HG02938 (cell line): ENCODE results near the gene PTPN6.

Experiments used
- ATAC-seq: cut with Tn5 transposase; IDR thresholded peaks from one replicate; pipeline ENCODE4 v1.9.1; 2021; ENCODE audit warnings: mild to moderate bottlenecking, moderate library complexity; ENCODE audit not compliant: unreplicated experiment

PTPN6 gene

DNA sequence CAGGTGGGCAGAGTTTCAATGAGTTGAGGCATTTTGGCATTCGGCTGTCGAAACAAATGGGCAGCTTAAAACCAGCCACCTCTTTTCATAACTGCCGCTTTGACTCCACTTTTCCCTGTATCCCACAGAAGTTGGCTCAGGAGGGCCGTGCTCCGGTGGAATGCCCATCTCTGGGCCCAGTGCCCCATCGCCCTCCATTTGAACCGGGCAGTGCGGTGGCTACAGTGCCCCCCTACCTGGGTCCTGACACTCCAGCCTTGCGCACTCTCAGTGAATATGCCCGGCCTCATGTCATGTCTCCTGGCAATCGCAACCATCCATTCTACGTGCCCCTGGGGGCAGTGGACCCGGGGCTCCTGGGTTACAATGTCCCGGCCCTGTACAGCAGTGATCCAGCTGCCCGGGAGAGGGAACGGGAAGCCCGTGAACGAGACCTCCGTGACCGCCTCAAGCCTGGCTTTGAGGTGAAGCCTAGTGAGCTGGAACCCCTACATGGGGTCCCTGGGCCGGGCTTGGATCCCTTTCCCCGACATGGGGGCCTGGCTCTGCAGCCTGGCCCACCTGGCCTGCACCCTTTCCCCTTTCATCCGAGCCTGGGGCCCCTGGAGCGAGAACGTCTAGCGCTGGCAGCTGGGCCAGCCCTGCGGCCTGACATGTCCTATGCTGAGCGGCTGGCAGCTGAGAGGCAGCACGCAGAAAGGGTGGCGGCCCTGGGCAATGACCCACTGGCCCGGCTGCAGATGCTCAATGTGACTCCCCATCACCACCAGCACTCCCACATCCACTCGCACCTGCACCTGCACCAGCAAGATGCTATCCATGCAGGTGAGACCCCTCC is 12.6 kb upstream of the PTPN6 start:
- ATAC-seq: no peak

- ATAC-seq: no peak
Measured at GRCh38 chr12:6939191-6939540, 12.0 kb upstream of the PTPN6 start.

GRCh38 chr12:6941267-6941666 is 9.9 kb upstream of the PTPN6 start:
- no peak for ATAC-seq

GRCh38 chr12:6941782-6942181 is 9.4 kb upstream of the PTPN6 start:
- no peak for ATAC-seq

DNA sequence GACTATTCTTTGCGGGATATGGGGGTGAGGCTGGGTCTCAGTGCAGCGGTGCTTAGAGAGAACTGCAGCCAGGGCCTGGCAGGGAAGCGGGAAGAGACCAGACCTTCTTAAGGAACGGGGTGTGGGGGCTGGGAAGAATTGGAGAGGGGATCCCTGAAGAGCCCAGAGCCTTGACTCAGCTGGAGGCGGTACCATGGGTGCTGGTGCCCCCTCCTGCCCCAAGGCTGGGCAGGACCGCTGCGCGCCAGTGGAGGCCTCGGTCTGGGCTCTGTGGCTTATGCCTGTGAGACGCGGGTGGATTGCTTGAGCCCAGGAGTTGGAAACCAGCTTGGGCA is 8.9 kb upstream of the PTPN6 start:
- no peak for ATAC-seq

GRCh38 chr12:6943389-6943721 is 7.8 kb upstream of the PTPN6 start:
- ATAC-seq: peak; percentile 30

DNA sequence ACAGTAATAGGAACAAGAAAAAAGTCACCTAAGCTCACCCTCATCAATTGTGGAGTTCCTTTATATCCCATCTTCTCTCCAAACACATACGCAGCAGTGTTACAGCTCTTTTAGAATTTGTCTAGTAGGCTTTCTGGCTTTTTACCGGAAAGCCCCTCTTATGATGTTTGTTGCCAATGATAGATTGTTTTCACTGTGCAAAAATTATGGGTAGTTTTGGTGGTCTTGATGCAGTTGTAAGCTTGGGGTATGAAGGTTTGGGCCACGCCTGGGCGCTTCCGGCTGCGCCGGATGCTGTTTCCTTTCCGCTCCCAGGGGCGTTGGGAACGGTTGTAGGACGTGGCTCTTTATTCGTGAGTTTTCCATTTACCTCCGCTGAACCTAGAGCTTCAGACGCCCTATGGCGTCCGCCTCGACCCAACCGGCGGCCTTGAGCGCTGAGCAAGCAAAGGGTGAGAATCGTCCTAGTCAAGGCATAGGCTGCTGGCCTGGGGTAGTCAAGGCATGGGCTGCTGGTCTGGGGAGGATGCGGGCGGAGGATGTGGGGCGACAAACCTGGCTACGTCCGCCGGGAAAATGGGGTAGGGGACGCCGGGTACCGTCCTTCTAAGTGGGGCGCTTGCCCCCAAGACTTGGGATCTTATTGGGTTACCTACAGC is 7.3 kb upstream of the PTPN6 start, which contains the start of the genes C12orf57 and RNU7-1:
Gene C12orf57, plus strand, starts transcription at position 301 of the 659 bp plus-strand sequence. Its CDS starts 100 bp downstream, at position 401.
Gene RNU7-1, plus strand, starts transcription at position 95 of the 659 bp plus-strand sequence.
- peak; percentile 31 for ATAC-seq

- peak; percentile 45 for ATAC-seq
Measured at GRCh38 chr12:6944381-6945186, 6.6 kb upstream of the PTPN6 start.

DNA sequence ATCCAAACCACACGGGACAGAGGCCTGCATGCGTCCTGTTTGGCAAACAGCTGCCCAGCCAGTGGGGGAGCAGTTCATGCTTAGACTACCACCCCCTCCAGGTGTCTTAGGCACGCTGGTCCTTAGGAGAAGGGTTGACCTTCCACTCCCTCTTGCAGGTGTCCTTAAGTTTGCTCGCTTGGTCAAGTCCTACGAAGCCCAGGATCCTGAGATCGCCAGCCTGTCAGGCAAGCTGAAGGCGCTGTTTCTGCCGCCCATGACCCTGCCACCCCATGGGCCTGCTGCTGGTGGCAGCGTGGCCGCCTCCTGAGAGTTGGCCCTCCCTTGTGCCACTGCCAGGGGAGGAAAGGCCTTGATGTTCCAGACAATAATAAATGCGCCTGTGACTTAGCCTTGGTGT is 5.5 kb upstream of the PTPN6 start:
- no peak for ATAC-seq

DNA sequence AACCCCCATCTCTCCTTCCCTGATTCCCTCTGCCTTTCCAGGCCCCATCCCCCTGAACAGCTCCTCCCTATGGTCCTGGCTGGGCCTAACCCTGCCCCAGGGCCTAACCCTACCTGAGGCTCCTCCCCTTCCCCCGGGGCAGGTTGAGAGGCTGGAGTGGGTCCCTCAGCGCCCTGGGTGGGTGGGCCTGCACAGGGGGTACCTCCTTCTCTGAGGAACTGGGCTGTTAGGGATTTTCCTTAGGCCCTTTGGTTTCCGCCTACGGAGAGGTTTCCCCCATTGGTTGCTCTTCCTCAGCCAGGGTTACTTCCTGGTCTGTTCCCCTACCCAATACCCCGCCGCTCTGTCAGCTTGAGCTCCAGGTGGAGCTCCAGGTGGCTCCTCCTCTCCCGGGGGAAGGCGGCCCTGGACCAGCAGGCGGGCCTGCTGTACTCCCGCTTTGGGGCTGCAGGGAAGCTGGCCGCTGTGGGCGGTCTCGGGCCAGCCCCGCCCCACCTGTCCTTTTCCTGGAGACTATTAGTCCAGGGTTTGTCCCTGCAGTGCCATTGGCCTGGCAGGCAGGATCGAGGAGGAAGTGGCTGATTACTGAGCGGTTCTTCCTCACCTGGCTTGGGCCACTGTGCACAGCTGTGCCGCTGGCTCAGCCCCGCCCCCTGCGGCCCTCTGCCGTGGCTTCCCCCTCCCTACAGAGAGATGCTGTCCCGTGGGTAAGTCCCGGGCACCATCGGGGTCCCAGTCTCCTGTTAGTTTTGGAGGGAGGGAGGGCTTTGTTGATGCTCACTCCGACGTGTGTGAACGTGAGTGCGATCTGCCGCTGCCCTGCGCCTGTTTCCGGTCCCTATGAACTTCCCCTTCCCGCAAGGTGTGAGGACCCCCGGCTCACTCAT is 4.9 kb upstream of the PTPN6 start:
- ATAC-seq: no peak

DNA sequence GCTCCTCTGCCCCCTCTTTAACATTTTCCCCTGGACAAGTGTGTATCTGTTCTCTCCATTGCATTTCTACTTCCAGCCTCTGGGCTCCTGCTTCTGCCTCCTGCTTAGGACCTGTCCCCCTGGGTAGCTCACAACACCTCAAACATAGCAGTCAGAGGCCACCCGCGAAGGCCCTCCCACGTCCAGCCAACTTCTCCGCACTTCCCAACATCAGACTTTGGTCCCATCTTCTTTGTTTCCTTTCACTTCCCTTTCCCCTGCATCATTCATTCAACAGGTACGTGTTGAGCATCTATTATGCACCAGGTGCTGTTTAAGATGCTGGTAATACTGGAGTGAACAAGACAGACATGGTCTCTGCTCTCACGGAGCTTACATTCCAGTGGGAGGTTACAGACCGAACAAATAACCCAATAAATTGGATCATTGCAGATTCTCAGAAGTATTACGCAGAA is 4.2 kb upstream of the PTPN6 start:
- ATAC-seq: no peak

- ATAC-seq: no peak
Measured at GRCh38 chr12:6947615-6948014, 3.5 kb upstream of the PTPN6 start.

DNA sequence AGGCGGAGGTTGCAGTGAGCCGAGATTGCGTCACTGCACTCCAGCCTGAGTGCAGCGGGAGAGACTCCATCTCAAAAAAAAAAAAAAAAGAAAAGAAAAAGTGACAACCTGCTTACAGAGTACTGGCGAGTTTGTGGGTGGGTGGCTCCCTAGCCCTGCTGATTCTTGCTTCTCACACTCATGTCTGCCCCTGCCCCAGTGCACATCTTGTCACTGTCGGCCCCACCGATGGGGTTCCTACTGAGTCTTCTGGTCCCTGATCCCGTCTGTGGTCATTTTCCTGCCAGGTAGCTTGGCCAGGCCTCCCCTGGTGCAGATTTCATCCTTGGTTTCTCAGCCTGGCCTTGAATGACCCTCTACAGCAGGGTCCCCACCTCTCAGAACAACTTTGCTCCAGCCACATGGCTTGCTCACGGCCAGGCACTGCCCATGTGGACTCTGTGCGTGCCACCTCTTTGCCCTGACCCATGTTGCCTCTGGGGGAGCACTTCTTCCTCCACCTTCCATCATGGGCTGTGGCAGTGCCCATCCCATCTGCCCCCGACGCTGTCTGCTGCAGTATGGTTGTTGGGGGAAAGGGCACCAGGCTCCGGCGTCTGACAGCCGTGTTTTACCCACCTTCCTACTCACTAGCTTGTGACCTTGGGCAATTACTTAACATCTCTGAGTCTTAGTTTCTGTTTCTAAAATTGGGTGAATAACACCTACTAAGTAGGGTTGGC is 2.1 kb upstream of the PTPN6 start:
- no peak for ATAC-seq

DNA sequence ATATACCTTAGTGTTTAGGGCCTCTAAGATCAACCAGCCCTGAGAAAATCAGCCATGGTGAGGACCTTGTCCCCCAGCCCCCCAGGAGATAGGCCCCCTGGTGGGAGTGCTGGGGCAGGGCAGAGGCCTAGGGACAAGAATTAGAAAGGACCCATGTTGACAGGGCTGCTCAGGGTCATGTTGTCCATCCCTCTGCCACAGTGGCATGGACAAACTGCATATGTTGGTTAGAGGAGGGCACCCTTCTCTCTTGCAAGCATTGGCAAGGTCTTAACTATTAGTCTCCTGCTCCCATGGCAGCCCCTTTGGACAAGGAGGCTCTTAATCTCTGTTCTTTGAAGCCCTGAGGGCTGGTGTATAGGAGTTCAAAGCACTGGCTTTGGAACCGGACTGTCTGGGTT is 755 bp upstream of the PTPN6 start:
- ATAC-seq: no peak

- no peak for ATAC-seq
Measured at GRCh38 chr12:6951551-6952120, 480 bp downstream of the PTPN6 start.

- ATAC-seq: no peak
Measured at GRCh38 chr12:6952121-6952862, 1.1 kb downstream of the PTPN6 start.

GRCh38 chr12:6952863-6953441 is 1.8 kb downstream of the PTPN6 start:
- no peak for ATAC-seq

DNA sequence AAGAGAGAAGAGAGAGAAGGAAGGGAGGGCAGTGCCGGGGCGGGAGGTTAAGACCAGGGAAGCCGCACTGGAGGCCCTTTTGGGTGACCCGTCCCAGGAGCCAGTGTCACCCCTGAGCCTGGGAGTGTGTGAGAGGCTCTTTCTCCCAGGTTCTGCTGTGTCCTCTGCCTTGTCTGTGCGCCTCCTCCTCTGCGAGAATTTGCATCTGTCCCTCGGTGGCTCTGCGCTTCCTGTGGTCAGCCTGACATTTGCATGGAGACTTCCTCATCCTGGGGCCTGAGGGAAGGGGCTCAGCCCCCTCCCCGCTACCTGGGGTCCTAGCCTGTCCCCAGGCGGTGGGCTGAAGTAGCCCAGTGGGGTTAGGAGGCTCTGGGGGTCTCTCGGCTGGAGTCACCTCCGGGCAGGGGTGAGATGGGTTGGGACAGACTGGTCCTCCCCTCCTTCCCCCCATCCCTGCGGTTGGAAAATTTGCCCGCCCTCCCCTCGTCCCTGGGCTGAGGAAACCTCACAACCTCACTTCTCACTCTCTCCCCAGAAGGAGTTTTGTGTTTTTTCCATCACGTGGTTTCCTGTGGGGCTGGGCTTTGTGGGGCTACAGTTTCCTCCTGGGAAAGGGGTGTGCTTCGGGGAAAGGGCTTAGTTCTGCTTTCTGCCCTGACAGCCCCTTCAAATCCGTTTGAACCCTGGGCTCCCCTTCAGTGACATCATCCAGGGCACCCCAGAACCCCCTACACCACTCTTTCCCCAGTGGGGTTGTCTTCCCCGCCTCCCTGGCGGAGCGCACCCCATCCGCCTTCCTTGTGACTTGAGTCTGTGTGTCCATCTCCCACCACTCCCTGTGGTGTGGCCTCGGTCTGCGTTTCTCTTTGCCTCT is 2.5 kb downstream of the PTPN6 start:
- ATAC-seq: peak; percentile 50
